B cell (primary cell): Measurements from ENCODE around the gene HSPB6. TPM values are rescaled to one million over a fixed set of nuclear protein-coding genes. Genes with fewer than 3 reads are reported as not detected.

ENCODE experiments used
- ATAC-seq: fragments of 200-7000 bp; cut with Tn5 transposase; one replicate; pipeline ENCODE4 v1.10.0; 2021; ENCODE audit warnings: low read depth, mild to moderate bottlenecking, moderate number of reproducible peaks, moderate library complexity
- CTCF ChIA-PET: fragments of 350-600 bp; sonication (Branson Sonifier 250); formaldehyde crosslinking; loops from one replicate; lab custom pipeline; 2021; ENCODE audit warnings: antibody characterized with exemption, inconsistent platforms; lab: Charles Lee
- POLR2A ChIA-PET: fragments of 350-600 bp; sonication (Branson Sonifier 250); formaldehyde crosslinking; loops from one replicate; lab custom pipeline; 2021; ENCODE audit warnings: antibody characterized with exemption; lab: Charles Lee
- DNase-seq: peaks from one replicate; pipeline ENCODE4 v3.0.0; 2013
- H2AFZ ChIP-seq: 2 replicates; pipeline ENCODE4 v1.6.1; 2012; ENCODE audit warnings: mild to moderate bottlenecking, low read depth, low read length; ENCODE audit not compliant: insufficient read depth, poor library complexity, severe bottlenecking
- H3K27ac ChIP-seq, 2 donors: 1 replicate in 1 of 2; 2 replicates in 1 of 2; pipeline ENCODE4 v1.5.1; 2012 to 2013; ENCODE audit warnings: low read length in 2 of 2, mild to moderate bottlenecking in 2 of 2, moderate library complexity in 1 of 2
- H3K27me3 ChIP-seq, 4 experiments: fragments of 200-600 bp in 1 of 4; sonication (generic) in 1 of 4; replicated peaks in 1 of 4; 1 replicate in 2 of 4; 2 replicates in 2 of 4; pipeline versions ENCODE4 v1.6.1 to v1.7.0; 2013 to 2016; ENCODE audit warnings: low read length in 3 of 4, mild to moderate bottlenecking in 2 of 4, mixed read lengths in 1 of 4, moderate library complexity in 1 of 4; ENCODE audit not compliant: insufficient read depth in 4 of 4, control insufficient read depth in 3 of 4; ENCODE audit errors: control extremely low read depth in 1 of 4
- H3K36me3 ChIP-seq, 2 experiments: replicated peaks in 1 of 2; 1 replicate in 1 of 2; 2 replicates in 1 of 2; pipeline versions ENCODE4 v1.6.1 to v1.7.1; 2013; ENCODE audit warnings: low read length in 1 of 2; ENCODE audit not compliant: insufficient read depth in 2 of 2, control insufficient read depth in 1 of 2; ENCODE audit errors: control extremely low read depth in 1 of 2, extremely low read depth in 1 of 2
- H3K4me1 ChIP-seq, 2 donors: fragments of 200-600 bp in 1 of 2; sonication (generic) in 1 of 2; 1 replicate in 1 of 2; 2 replicates in 1 of 2; pipeline versions ENCODE4 v1.5.1 to v1.6.1; 2013 to 2017; ENCODE audit warnings: low read length in 2 of 2; ENCODE audit not compliant: control insufficient read depth in 2 of 2, insufficient read depth in 2 of 2
- H3K4me2 ChIP-seq: replicated peaks from 2 replicates; pipeline ENCODE3; 2012; ENCODE audit warnings: mild to moderate bottlenecking, low read depth, low read length; ENCODE audit not compliant: poor library complexity, severe bottlenecking
- H3K4me3 ChIP-seq, 5 experiments: fragments of 200-600 bp in 1 of 5; sonication (generic) in 1 of 5; 1 replicate in 3 of 5; 2 replicates in 2 of 5; pipeline versions ENCODE4 v1.5.1 to v1.7.0; 2011 to 2016; ENCODE audit warnings: low read length in 4 of 5, mild to moderate bottlenecking in 4 of 5, low read depth in 2 of 5, control low read depth in 1 of 5, moderate library complexity in 1 of 5; ENCODE audit not compliant: insufficient read depth in 1 of 5; ENCODE audit errors: control extremely low read depth in 1 of 5, extremely low read depth in 1 of 5
- H3K79me2 ChIP-seq: fragments of 200-600 bp; sonication (generic); one replicate; pipeline ENCODE4 v1.6.0; 2016; ENCODE audit warnings: low read length; ENCODE audit not compliant: control insufficient read depth, insufficient read depth
- H3K9ac ChIP-seq: fragments of 200-600 bp; sonication (generic); 2 replicates; pipeline ENCODE4 v1.6.1; 2017; ENCODE audit warnings: mild to moderate bottlenecking, low read length, moderate library complexity
- H3K9me3 ChIP-seq, 3 donors: one replicate each; pipeline versions ENCODE4 v1.6.1 to v1.7.1; 2013; ENCODE audit warnings: low read length in 2 of 3; ENCODE audit not compliant: control insufficient read depth in 2 of 3, insufficient read depth in 1 of 3; ENCODE audit errors: control extremely low read depth in 1 of 3
- H4K20me1 ChIP-seq: 2 replicates; pipeline ENCODE4 v1.6.0; 2012; ENCODE audit warnings: mild to moderate bottlenecking, low read length; ENCODE audit not compliant: insufficient read depth, control insufficient read depth, poor library complexity, severe bottlenecking
- H3K27ac Mint-ChIP-seq: one replicate; pipeline ENCODE4 v1.8.0; 2021; ENCODE audit warnings: mixed read lengths
- H3K27me3 Mint-ChIP-seq: one replicate; pipeline ENCODE4 v1.8.0; 2021; ENCODE audit warnings: mixed read lengths
- H3K4me1 Mint-ChIP-seq: one replicate; pipeline ENCODE4 v1.8.0; 2021; ENCODE audit warnings: mixed read lengths
- H3K4me3 Mint-ChIP-seq: one replicate; pipeline ENCODE4 v1.8.0; 2021; ENCODE audit warnings: mixed read lengths
- H3K9me3 Mint-ChIP-seq: one replicate; pipeline ENCODE4 v1.8.0; 2022; ENCODE audit warnings: mixed read lengths; ENCODE audit not compliant: insufficient read depth
- EZH2 ChIP-seq: IDR thresholded peaks from 2 replicates; pipeline ENCODE4 v1.6.1; 2012; ENCODE audit warnings: borderline replicate concordance, low read depth, mild to moderate bottlenecking, moderate library complexity, low read length; ENCODE audit not compliant: insufficient read depth, poor library complexity, severe bottlenecking
- WGBS: methylation state at CpG from one replicate; pipeline ENCODE4 v1.1.5; 2013; ENCODE audit warnings: missing lambda C conversion rate; ENCODE audit not compliant: insufficient coverage; 5-methylcytosine and 5-hydroxymethylcytosine counted together
- intact Hi-C: fragments of 100-400 bp; cut with micrococcal nuclease; formaldehyde crosslinking; loops from one replicate; pipeline ENCODE4 v1.10.0; 2022
- polyA plus RNA-seq: library from polyadenylated mRNA; depleted of rRNA; stranded (reverse); fragments of >200 nt; gene quantifications from 2 replicates; pipeline ENCODE4 v1.2.3, GENCODE V29; 2012
- total RNA-seq, 2 donors: library from RNA; stranded (reverse); fragments of 120-200 nt in 1 of 2; gene quantifications; 1 replicate in 1 of 2; 2 replicates in 1 of 2; pipeline versions ENCODE4 v1.2.3 to v1.2.4, GENCODE V29; 2013 to 2022
- TF ChIP-seq, protein P1 (sequence below): fragments of 200-600 bp; IDR thresholded peaks from one replicate; pipeline ENCODE4 v1.8.0; 2022; ENCODE audit warnings: antibody characterized with exemption, mild to moderate bottlenecking

HSPB6 gene
- total and polyA plus RNA-seq, 2 donors (not counting 1 experiment from before 2014, with no cell fraction given) = not detected

DNA sequence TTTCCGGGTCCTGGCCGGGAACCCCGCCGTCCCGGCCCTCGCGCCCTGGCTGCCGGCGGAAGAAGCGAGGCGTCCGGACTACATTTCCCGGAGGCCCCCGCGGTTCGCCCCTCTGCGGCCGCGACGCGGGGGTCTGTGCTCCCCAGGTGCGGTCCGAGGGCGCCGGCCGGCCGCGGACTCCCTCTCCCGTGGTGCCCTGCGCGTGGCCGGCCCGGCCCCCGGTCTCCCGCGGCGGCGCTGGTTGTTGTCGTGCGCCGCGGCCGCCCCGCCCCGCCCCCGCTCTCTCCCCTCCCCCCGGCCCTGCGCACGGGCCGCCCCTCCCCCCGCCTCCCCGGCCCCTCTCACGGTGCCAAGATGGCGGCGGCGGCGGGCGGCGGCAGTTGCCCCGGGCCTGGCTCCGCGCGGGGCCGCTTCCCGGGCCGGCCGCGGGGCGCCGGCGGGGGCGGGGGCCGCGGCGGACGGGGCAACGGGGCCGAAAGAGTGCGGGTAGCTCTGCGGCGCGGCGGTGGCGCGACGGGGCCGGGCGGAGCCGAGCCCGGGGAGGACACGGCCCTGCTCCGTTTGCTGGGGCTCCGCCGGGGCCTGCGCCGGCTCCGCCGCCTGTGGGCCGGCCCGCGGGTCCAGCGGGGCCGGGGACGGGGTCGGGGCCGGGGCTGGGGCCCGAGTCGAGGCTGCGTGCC lies 39.0 kb downstream of the HSPB6 start, which contains the start of gene KMT2B:
TSS of gene KMT2B (plus strand) at position 339 of the 680 bp plus-strand sequence. CDS start at position 355, 16 bp downstream.
- no peaks in the 10 kb centered on the region for H3K9me3 Mint-ChIP-seq
- peaks cover 19 to 58% of the 10 kb centered on the region in 2 donors for H3K4me1 ChIP-seq

More for the DNA sequence above, 39.0 kb downstream of the HSPB6 start, which contains the start of gene KMT2B:
- no peak for DNase-seq
- Histone ChIP-seq H3K9ac (peak within 1 kb of the TSS; percentile 80), H3K79me2 (peaks cover 61% of the 10 kb centered on the region), H3K9me3 (no peaks in the 10 kb centered on the region), H3K27ac (peak within 1 kb of the TSS; percentile 68 to 85), H3K4me3 (peak within 1 kb of the TSS; percentile 39 to 87 (median 76)), H2AFZ (peak within 1 kb of the TSS; percentile 89), H3K4me2 (peak within 1 kb of the TSS; percentile 94), H3K36me3 (peaks cover 0 to 27% of the 10 kb centered on the region in 2 experiments), H3K27me3 (no peaks in the 10 kb centered on the region), H4K20me1 (peaks cover 43% of the 10 kb centered on the region)
- Mint-ChIP-seq H3K4me1 (peaks cover 58% of the 10 kb centered on the region), H3K4me3 (peak within 1 kb of the TSS; percentile 98), H3K27ac (peak within 1 kb of the TSS; percentile 99), H3K27me3 (no peaks in the 10 kb centered on the region)
- under 1% methylated on average over 87 of the region's 109 CpGs for whole genome bisulfite sequencing
- no peak for ATAC-seq
- POLR2A ChIA-PET = interaction anchor here (1.3 to 1.8 kb wide), 2 partner anchors 23 to 28 kb away, joined by 7 to 10 read pairs; partner anchors contain the start of genes PSENEN and U2AF1L4
- CTCF ChIA-PET = interaction anchor here (0.8 to 1.1 kb wide), 2 partner anchors 19 to 207 kb away, joined by 3 read pairs; no protein-coding TSS in a partner anchor
- intact Hi-C loops = loop anchor here (1.0 to 10.0 kb wide), 11 partner anchors 16 to 373 kb away; partner anchors contain the start of genes ARHGAP33, COX6B1, FFAR1 and HAUS5
- TF ChIP-seq, protein P1, sequence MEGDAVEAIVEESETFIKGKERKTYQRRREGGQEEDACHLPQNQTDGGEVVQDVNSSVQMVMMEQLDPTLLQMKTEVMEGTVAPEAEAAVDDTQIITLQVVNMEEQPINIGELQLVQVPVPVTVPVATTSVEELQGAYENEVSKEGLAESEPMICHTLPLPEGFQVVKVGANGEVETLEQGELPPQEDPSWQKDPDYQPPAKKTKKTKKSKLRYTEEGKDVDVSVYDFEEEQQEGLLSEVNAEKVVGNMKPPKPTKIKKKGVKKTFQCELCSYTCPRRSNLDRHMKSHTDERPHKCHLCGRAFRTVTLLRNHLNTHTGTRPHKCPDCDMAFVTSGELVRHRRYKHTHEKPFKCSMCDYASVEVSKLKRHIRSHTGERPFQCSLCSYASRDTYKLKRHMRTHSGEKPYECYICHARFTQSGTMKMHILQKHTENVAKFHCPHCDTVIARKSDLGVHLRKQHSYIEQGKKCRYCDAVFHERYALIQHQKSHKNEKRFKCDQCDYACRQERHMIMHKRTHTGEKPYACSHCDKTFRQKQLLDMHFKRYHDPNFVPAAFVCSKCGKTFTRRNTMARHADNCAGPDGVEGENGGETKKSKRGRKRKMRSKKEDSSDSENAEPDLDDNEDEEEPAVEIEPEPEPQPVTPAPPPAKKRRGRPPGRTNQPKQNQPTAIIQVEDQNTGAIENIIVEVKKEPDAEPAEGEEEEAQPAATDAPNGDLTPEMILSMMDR = no peak
- TF ChIP-seq EZH2 = no peak
